Activated CD8-positive, alpha-beta T cell treated with anti-CD3 and anti-CD28 coated beads for 36 hours (primary cell): ENCODE data around the gene PARD6B. TPM values are rescaled to one million over a fixed set of nuclear protein-coding genes. Genes with fewer than 3 reads are reported as not detected.
"Not testable (repeated sequence)": the region's sequence is repeated elsewhere in the genome, so short reads cannot be mapped to it uniquely, and the experiment has no call there.

Experiments used
- ATAC-seq: fragments of 200-7000 bp; cut with Tn5 transposase; one replicate; pipeline ENCODE4 v1.10.0; 2021; ENCODE audit warnings: mild to moderate bottlenecking, moderate library complexity
- CTCF ChIA-PET: fragments of 350-600 bp; sonication (Branson Sonifier 250); formaldehyde crosslinking; loops from one replicate; lab custom pipeline; 2021; ENCODE audit warnings: antibody characterized with exemption; lab: Charles Lee
- POLR2A ChIA-PET: fragments of 350-600 bp; sonication (Branson Sonifier 250); formaldehyde crosslinking; loops from one replicate; lab custom pipeline; 2021; ENCODE audit warnings: antibody characterized with exemption; lab: Charles Lee
- DNase-seq: peaks from one replicate; pipeline ENCODE4 v3.0.0-alpha.2; 2020
- H3K27ac Mint-ChIP-seq: one replicate; pipeline ENCODE4 v1.8.0; 2021; ENCODE audit warnings: mild to moderate bottlenecking, mixed read lengths
- H3K27me3 Mint-ChIP-seq: one replicate; pipeline ENCODE4 v1.8.0; 2021; ENCODE audit warnings: mixed read lengths
- H3K36me3 Mint-ChIP-seq: one replicate; pipeline ENCODE4 v1.8.0; 2021; ENCODE audit warnings: low read depth, mixed read lengths
- H3K4me1 Mint-ChIP-seq: one replicate; pipeline ENCODE4 v1.8.0; 2021; ENCODE audit warnings: low read depth, mixed read lengths
- H3K4me3 Mint-ChIP-seq: one replicate; pipeline ENCODE4 v1.8.0; 2021; ENCODE audit warnings: mild to moderate bottlenecking, moderate library complexity, mixed read lengths
- H3K9me3 Mint-ChIP-seq: one replicate; pipeline ENCODE4 v1.8.0; 2021; ENCODE audit warnings: mixed read lengths
- intact Hi-C: fragments of 100-400 bp; cut with micrococcal nuclease; formaldehyde crosslinking; loops from one replicate; pipeline ENCODE4 v1.10.0; 2022
- total RNA-seq, 2 experiments: library from RNA; stranded (reverse); gene quantifications; one replicate each; pipeline ENCODE4 v1.2.3, GENCODE V29; 2021
- TF ChIP-seq, protein P1 (sequence below): fragments of 200-600 bp; IDR thresholded peaks from one replicate; pipeline ENCODE4 v1.8.0; 2022; ENCODE audit warnings: antibody characterized with exemption, mild to moderate bottlenecking

The PARD6B gene
- total RNA-seq, 2 experiments from 2014 or later = 4.7 to 6.6 TPM

DNA sequence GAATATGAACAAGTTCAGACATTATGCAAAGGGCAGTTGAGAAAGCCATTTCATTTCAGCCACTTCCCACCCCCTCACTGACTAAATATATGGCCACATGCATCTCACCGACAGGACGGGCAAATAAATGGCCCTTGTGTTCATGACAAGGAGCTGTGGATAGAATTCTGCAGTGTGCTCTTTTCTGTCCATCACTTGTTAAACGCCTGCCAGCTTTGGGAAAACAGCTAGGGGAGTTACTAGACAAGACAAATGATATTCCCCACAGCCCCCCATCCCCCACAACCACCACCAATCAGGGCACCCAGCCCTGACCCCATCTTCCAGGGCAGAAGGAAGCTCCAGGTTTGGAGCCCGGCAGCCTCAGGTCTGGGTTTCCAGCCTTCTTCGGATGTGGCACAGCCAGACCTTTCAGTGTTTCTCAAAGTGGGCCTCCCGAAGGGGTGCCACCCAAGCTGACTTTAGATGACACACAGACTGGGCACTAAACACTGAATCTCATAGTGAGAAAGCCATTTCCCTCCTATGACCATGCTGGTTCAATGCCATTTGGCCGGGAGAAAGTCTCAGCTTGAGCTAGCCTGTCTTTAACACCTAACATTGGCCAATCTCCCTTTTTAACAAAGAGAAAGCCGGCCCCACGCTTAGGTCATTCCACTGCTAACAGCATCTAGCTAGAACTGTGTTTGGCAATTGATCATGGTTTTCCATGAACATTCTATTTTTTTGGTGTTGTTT, 36.1 kb upstream of the PARD6B start:
- POLR2A ChIA-PET = no interaction called here

DNA sequence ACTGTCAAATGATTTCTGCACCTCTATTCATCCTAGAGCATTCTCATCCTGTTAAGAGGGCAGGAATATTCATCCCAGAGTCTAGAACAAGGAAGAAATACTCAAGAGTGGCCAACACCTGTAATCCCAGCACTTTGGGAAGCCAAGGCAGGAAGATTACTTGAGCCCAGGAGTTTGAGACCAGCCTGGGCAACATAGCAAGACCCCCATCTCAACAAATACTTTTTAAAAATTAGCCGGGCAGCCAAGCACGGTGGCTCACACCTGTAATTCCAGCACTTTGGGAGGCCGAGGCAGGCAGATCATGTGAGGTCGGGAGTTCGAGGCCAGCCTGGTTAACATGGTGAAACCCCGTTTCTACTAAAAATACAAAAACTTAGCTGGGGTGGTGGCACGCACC, 33.1 kb upstream of the PARD6B start:
- CTCF ChIA-PET, H3K4me3 Mint-ChIP-seq, H3K9me3 Mint-ChIP-seq, H3K27ac Mint-ChIP-seq, ATAC-seq, POLR2A ChIA-PET, H3K4me1 Mint-ChIP-seq, DNase-seq, H3K36me3 Mint-ChIP-seq, intact Hi-C loops, H3K27me3 Mint-ChIP-seq: not testable (repeated sequence)

More for the DNA sequence above, 36.1 kb upstream of the PARD6B start:
- TF ChIP-seq, protein P1, sequence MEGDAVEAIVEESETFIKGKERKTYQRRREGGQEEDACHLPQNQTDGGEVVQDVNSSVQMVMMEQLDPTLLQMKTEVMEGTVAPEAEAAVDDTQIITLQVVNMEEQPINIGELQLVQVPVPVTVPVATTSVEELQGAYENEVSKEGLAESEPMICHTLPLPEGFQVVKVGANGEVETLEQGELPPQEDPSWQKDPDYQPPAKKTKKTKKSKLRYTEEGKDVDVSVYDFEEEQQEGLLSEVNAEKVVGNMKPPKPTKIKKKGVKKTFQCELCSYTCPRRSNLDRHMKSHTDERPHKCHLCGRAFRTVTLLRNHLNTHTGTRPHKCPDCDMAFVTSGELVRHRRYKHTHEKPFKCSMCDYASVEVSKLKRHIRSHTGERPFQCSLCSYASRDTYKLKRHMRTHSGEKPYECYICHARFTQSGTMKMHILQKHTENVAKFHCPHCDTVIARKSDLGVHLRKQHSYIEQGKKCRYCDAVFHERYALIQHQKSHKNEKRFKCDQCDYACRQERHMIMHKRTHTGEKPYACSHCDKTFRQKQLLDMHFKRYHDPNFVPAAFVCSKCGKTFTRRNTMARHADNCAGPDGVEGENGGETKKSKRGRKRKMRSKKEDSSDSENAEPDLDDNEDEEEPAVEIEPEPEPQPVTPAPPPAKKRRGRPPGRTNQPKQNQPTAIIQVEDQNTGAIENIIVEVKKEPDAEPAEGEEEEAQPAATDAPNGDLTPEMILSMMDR = no peak
- Mint-ChIP-seq H3K36me3 (no peaks in the 10 kb centered on the region), H3K4me3 (no peak overlapping the region), H3K27ac (no peak overlapping the region), H3K27me3 (peaks cover 26% of the 10 kb centered on the region), H3K9me3 (no peaks in the 10 kb centered on the region), H3K4me1 (peaks cover 8% of the 10 kb centered on the region)
- intact Hi-C loops = no loop called here
- DNase-seq = no peak
- CTCF ChIA-PET = no interaction called here
- ATAC-seq = no peak

DNA sequence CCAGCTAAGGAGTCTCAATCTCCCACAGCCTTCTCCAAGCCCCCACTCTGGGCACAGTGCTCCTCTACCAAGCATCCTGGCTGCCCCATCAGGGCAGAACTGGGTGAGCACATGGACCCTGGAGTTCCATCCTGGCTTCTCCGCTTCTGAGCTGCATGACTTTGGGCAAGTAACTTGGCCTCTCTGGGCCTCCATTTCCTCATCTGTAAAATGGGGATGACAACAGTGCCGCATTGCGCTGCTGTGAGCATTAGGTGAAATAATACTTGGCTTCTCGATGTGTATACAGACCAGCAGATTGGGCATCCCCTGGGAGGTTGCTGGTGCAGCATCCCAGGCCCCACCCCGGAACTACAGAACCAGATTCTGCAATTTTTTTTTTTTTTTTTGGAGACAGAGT, 31.7 kb upstream of the PARD6B start:
- CTCF ChIA-PET = no interaction called here
- TF ChIP-seq, protein P1 = no peak
- POLR2A ChIA-PET = no interaction called here
- no peak for DNase-seq
- Mint-ChIP-seq H3K9me3 (no peaks in the 10 kb centered on the region), H3K27ac (no peak overlapping the region), H3K4me1 (no peaks in the 10 kb centered on the region), H3K36me3 (no peaks in the 10 kb centered on the region), H3K4me3 (no peak overlapping the region), H3K27me3 (peaks cover 7% of the 10 kb centered on the region)
- ATAC-seq = no peak
- intact Hi-C loops = no loop called here

DNA sequence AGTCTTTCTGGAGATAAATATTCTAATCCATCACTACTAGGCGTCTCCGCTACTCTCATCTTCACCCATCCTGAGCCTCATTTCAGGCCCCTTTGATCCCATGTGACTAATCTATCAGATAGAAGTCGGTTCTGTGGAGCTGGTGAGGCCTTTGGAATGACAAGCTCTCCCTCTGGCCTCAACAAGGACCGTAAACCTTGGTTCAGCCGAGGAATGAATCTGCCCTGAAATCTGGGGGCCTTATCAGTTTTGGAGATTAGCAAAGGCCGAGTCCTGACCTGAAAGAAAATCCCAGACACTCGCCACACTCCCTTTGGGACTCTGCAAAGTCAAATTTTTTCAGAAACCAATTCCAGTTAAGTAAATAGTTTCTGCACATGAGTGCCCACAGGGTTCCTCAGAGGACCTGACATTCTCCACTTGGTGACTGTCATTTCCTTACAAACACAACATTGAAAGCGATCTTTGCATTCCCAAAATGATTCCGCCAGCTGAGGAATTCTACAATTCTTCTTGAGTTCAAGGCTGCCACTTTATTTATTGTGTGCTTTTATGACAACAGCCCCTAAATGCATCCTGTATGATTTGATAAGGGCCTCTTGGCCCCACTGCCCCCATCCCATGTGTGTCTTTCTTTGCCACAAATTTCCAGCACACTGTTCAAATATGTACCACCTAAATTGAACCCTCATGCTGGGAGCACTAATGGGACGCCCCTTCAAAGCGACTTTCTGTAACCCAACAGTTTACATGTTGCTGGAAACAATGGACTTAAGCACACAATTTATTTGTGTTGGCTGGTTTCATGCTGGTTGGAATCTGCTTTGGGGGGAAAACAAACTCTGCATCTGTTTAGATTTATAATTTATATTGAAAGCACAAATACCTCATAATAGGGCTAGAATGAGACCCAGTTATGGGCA, 30.1 kb upstream of the PARD6B start:
- H3K36me3 Mint-ChIP-seq = no peaks in the 10 kb centered on the region
- no peak overlapping the region for H3K4me3 Mint-ChIP-seq
- no peak for DNase-seq
- H3K27ac Mint-ChIP-seq = no peak overlapping the region
- H3K9me3 Mint-ChIP-seq = no peaks in the 10 kb centered on the region
- TF ChIP-seq, protein P1 = no peak
- H3K4me1 Mint-ChIP-seq = no peaks in the 10 kb centered on the region
- POLR2A ChIA-PET = no interaction called here
- ATAC-seq = no peak
- CTCF ChIA-PET = no interaction called here
- peaks cover 7% of the 10 kb centered on the region for H3K27me3 Mint-ChIP-seq
- intact Hi-C loops = no loop called here

DNA sequence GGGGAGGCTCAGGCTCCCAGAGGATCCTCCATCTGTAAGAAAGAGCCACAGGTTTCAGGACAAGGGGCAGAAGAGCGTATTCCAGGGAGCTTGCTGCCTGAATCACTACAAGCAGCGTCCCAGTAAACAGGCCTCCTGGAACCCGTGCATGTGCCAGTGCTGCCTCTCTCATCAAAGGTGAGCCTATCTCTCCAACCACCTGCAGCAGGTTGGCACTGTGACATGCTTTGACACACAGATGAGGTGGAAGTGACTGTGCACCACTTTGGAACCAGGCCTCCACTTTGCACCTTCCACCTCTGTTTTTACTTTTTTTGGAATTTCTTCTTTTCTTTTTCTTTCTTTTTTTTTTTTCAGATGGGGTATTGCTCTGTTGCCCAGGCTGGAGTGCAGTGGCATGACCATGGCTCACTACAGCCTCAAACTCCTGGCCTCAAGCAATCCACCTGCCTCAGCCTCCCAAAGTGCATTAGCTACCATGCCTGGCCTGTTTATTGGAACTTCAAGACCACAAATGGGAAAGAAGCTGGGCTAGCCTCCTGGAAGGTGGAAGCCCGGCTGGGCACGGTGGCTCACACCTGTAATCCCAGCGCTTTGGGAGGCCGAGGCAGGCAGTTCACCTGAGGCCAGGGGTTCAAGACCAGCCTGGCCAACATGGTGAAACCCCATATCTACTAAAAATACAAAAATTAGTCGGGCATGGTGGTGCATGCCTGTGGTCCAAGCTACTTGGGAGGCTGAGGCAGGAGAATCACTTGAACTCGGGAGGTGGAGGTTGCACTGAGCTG, 27.5 kb upstream of the PARD6B start:
- H3K27me3 Mint-ChIP-seq, H3K36me3 Mint-ChIP-seq, DNase-seq, H3K9me3 Mint-ChIP-seq, CTCF ChIA-PET, H3K27ac Mint-ChIP-seq, intact Hi-C loops, H3K4me1 Mint-ChIP-seq, H3K4me3 Mint-ChIP-seq, ATAC-seq: not testable (repeated sequence)
- POLR2A ChIA-PET = interaction anchor here (0.6 kb wide), 1 partner anchor 221 kb away, joined by 4 read pairs; no protein-coding TSS in a partner anchor
